Transverse colon (tissue), 3 donors: ENCODE results near the gene CNTN4.

Experiments used
- CTCF ChIP-seq, 5 experiments: fragments of 200-600 bp in 3 of 5; fragments of 450-650 bp in 2 of 5; sonication (generic) in 3 of 5; IDR thresholded peaks; 1 replicate in 2 of 5; 2 replicates in 3 of 5; pipeline ENCODE4 v1.5.1; 2016 to 2017; ENCODE audit warnings: antibody characterized with exemption in 5 of 5, inconsistent platforms in 3 of 5, mild to moderate bottlenecking in 2 of 5, moderate library complexity in 1 of 5
- POLR2A ChIP-seq: fragments of 450-650 bp; IDR thresholded peaks from one replicate; pipeline ENCODE4 v1.6.1; 2016; ENCODE audit warnings: antibody characterized with exemption, mild to moderate bottlenecking, moderate library complexity

GRCh38 chr3:2945121-2945520, 846.5 kb downstream of the CNTN4 start:
- no peak for TF ChIP-seq POLR2A
- TF ChIP-seq CTCF (IDR thresholded peaks at IDR 0.05): no peak
